ENCODE results near the gene F3. TPM values are rescaled to one million over a fixed set of nuclear protein-coding genes. Genes with fewer than 3 reads are reported as not detected.

The F3 gene
- total and polyA plus RNA-seq, 12 donors: 20.4 to 99.0 (median 37.3) TPM

GRCh38 chr1:94528826-94529225, 12.7 kb downstream of the F3 start:
- intact Hi-C loops (cut with DNase I): loop anchor here in 5 of 10 donors (5.0 to 10.0 kb wide), 4 partner anchors 66 to 516 kb away; no protein-coding TSS in a partner anchor
- ATAC-seq (no peak), DNase-seq (no peak)
- Histone ChIP-seq H3K9me3 (no peaks in the 10 kb centered on the region), H3K36me3 (peaks cover 0 to 48% (median 9%) of the 10 kb centered on the region in 9 donors), H3K27me3 (no peaks in the 10 kb centered on the region), H3K27ac (peak overlapping the region in 1 of 10 donors; percentile 35), H3K4me1 (peaks cover 0 to 25% (median 9%) of the 10 kb centered on the region in 9 donors), H3K4me3 (no peak overlapping the region)
- 85 to 88% methylated on average over 5 of the region's 5 CpGs for WGBS, 2 donors
- TF ChIP-seq CTCF (IDR thresholded peaks at IDR 0.05): no peak

GRCh38 chr1:94528299-94528698, 13.3 kb downstream of the F3 start:
- no peak for DNase-seq
- Histone ChIP-seq H3K27me3 (no peaks in the 10 kb centered on the region), H3K36me3 (peaks cover 0 to 45% (median 9%) of the 10 kb centered on the region in 9 donors), H3K4me1 (peaks cover 0 to 25% (median 9%) of the 10 kb centered on the region in 9 donors), H3K4me3 (no peak overlapping the region), H3K9me3 (no peaks in the 10 kb centered on the region), H3K27ac (peak overlapping the region in 1 of 10 donors; percentile 35)
- ATAC-seq: no peak
- TF ChIP-seq CTCF (IDR thresholded peaks at IDR 0.05): no peak
- intact Hi-C loops (cut with DNase I): loop anchor here in 5 of 10 donors (5.0 to 10.0 kb wide), 4 partner anchors 67 to 517 kb away; no protein-coding TSS in a partner anchor
- WGBS, 2 donors: 78 to 81% methylated on average over 1 of the region's 1 CpG

- intact Hi-C loops (cut with DNase I): loop anchor here in 5 of 10 donors (5.0 to 10.0 kb wide), 4 partner anchors 67 to 517 kb away; no protein-coding TSS in a partner anchor
- Histone ChIP-seq H3K9me3 (no peaks in the 10 kb centered on the region), H3K27ac (peak overlapping the region in 2 of 10 donors; percentile 23 to 35), H3K4me3 (no peak overlapping the region), H3K27me3 (no peaks in the 10 kb centered on the region), H3K4me1 (peaks cover 0 to 20% (median 9%) of the 10 kb centered on the region in 9 donors), H3K36me3 (peaks cover 0 to 38% (median 9%) of the 10 kb centered on the region in 9 donors)
- ATAC-seq (peak; percentile 31 to 57 (median 42)), DNase-seq (no peak)
- TF ChIP-seq CTCF (IDR thresholded peaks at IDR 0.05): peak in 3 of 9 donors; percentile 7 to 26 (median 13)
- WGBS, 2 donors: 20 to 26% methylated on average over 1 of the region's 1 CpG
Observed at GRCh38 chr1:94527447-94528031, 14.0 kb downstream of the F3 start.

GRCh38 chr1:94526152-94526980, 15.2 kb downstream of the F3 start:
- ATAC-seq (no peak), DNase-seq (no peak)
- Histone ChIP-seq H3K9me3 (no peaks in the 10 kb centered on the region), H3K27ac (no peak overlapping the region), H3K4me1 (peaks cover 0 to 16% (median 8%) of the 10 kb centered on the region in 9 donors), H3K36me3 (peaks cover 0 to 26% (median 0%) of the 10 kb centered on the region in 9 donors), H3K4me3 (no peak overlapping the region), H3K27me3 (no peaks in the 10 kb centered on the region)
- 92 to 93% methylated on average over 7 of the region's 7 CpGs for WGBS, 2 donors
- intact Hi-C loops (cut with DNase I): loop anchor here in 5 of 10 donors (5.0 to 10.0 kb wide), 4 partner anchors 68 to 518 kb away; no protein-coding TSS in a partner anchor
- no peak for TF ChIP-seq CTCF (IDR thresholded peaks at IDR 0.05)

All from heart right ventricle (tissue), 16 donors.